Endothelial cell of umbilical vein (primary cell): ENCODE results near the gene MAEA. TPM values are rescaled to one million over a fixed set of nuclear protein-coding genes. Genes with fewer than 3 reads are reported as not detected.

Source experiments
- BruUV-seq: library from RNA; stranded (reverse); fragments of 400-500 nt; replicated peaks from 2 replicates; lab custom pipeline; 2021; lab: Mats Ljungman, UMichigan
- CTCF ChIA-PET: fragments of 300-600, 350-600 bp; sonication (Branson Sonifier 250); formaldehyde crosslinking; loops from one replicate; lab custom pipeline; 2021; ENCODE audit warnings: antibody characterized with exemption, inconsistent platforms; lab: Charles Lee
- POLR2A ChIA-PET: fragments of 300-600, 350-600 bp; sonication (Branson Sonifier 250); formaldehyde crosslinking; loops from one replicate; lab custom pipeline; 2021; ENCODE audit warnings: antibody characterized with exemption, inconsistent platforms; lab: Charles Lee
- DNase-seq: peaks from one replicate; pipeline ENCODE4 v3.0.0-alpha.2; 2011; ENCODE audit warnings: low read depth, low spot score
- FAIRE-seq: peaks from 2 replicates; lab custom pipeline; 2011; peaks lifted over from hg19 to GRCh38; lab: Jason Lieb, UNC
- H2AFZ ChIP-seq: 2 replicates; pipeline ENCODE4 v1.6.0; 2012; ENCODE audit warnings: low read depth, low read length, control low read depth, inconsistent platforms
- H3K27ac ChIP-seq: 2 replicates; pipeline ENCODE4 v1.5.1; 2011; ENCODE audit warnings: low read depth, mild to moderate bottlenecking, control low read depth, low read length, moderate library complexity; ENCODE audit not compliant: insufficient read depth
- H3K27me3 ChIP-seq, 2 experiments: 2 replicates each; pipeline versions ENCODE4 v1.6.0 to v1.6.1; 2011; ENCODE audit warnings: low read length in 2 of 2, mixed read lengths in 1 of 2; ENCODE audit not compliant: control insufficient read depth in 2 of 2, insufficient read depth in 2 of 2
- H3K36me3 ChIP-seq, 2 experiments: 2 replicates in 1 of 2; 3 replicates in 1 of 2; pipeline ENCODE4 v1.5.1; 2011; ENCODE audit warnings: low read length in 2 of 2, mild to moderate bottlenecking in 1 of 2, moderate library complexity in 1 of 2; ENCODE audit not compliant: control insufficient read depth in 2 of 2, insufficient read depth in 2 of 2; ENCODE audit errors: extremely low read depth in 1 of 2
- H3K4me1 ChIP-seq: 3 replicates; pipeline ENCODE4 v1.5.1; 2011; ENCODE audit warnings: mild to moderate bottlenecking, low read length; ENCODE audit not compliant: control insufficient read depth, insufficient read depth; ENCODE audit errors: extremely low read depth
- H3K4me2 ChIP-seq: 2 replicates; pipeline ENCODE4 v1.6.1; 2011; ENCODE audit warnings: low read length, control low read depth, mixed read lengths; ENCODE audit not compliant: insufficient read depth
- H3K4me3 ChIP-seq, 3 experiments: fragments of 200-600 bp in 1 of 3; sonication (generic), shearing (Covaris generic) in 1 of 3; replicated peaks in 1 of 3; 2 replicates each; pipeline ENCODE4 v1.5.1; 2011 to 2016; ENCODE audit warnings: control low read depth in 3 of 3, low read length in 3 of 3, mild to moderate bottlenecking in 2 of 3, inconsistent platforms in 1 of 3, low read depth in 1 of 3, moderate library complexity in 1 of 3; ENCODE audit not compliant: insufficient read depth in 1 of 3
- H3K79me2 ChIP-seq: 2 replicates; pipeline ENCODE4 v1.6.0; 2012; ENCODE audit warnings: low read length, inconsistent platforms; ENCODE audit not compliant: control insufficient read depth, insufficient read depth
- H3K9ac ChIP-seq: replicated peaks from 2 replicates; pipeline ENCODE3; 2011; ENCODE audit warnings: low read length, control low read depth; ENCODE audit not compliant: insufficient read depth; ENCODE audit errors: extremely low read depth
- H3K9me1 ChIP-seq: replicated peaks from 3 replicates; pipeline ENCODE4 v1.6.0; 2011; ENCODE audit warnings: mild to moderate bottlenecking, low read length; ENCODE audit not compliant: control insufficient read depth, insufficient read depth; ENCODE audit errors: extremely low read depth
- H3K9me3 ChIP-seq: replicated peaks from 2 replicates; pipeline ENCODE4 v1.5.1; 2012; ENCODE audit warnings: low read length, inconsistent platforms; ENCODE audit not compliant: control insufficient read depth, insufficient read depth
- H4K20me1 ChIP-seq: replicated peaks from 2 replicates; pipeline ENCODE3; 2011; ENCODE audit warnings: mild to moderate bottlenecking, low read length; ENCODE audit not compliant: control insufficient read depth, insufficient read depth; ENCODE audit errors: extremely low read depth
- EZH2 ChIP-seq: IDR thresholded peaks from 2 replicates; pipeline ENCODE4 v1.6.1; 2012; ENCODE audit warnings: borderline replicate concordance, low read depth, mild to moderate bottlenecking, moderate library complexity, low read length, inconsistent platforms; ENCODE audit not compliant: severe bottlenecking
- FOS ChIP-seq: IDR thresholded peaks from 2 replicates; pipeline ENCODE4 v1.6.1; 2011; ENCODE audit warnings: mild to moderate bottlenecking, low read length, moderate library complexity, borderline replicate concordance; ENCODE audit not compliant: insufficient read depth
- JUN ChIP-seq: IDR thresholded peaks from 2 replicates; pipeline ENCODE4 v1.6.1; 2011; ENCODE audit warnings: borderline replicate concordance, low read depth; ENCODE audit not compliant: insufficient read length, insufficient read depth
- POLR2AphosphoS5 ChIP-seq: IDR thresholded peaks from 2 replicates; pipeline ENCODE4 v1.6.1; 2012; ENCODE audit warnings: low read depth, mild to moderate bottlenecking, control low read depth, low read length, moderate library complexity; ENCODE audit not compliant: insufficient read depth
- dilution Hi-C: fragments of 300-500 bp; cut with MboI; formaldehyde crosslinking; loops from one replicate; pipeline ENCODE4 v1.15.0; 2019; ENCODE audit warnings: low sequenced_read_pairs; ENCODE audit not compliant: extremely low pct_ligation_motif_present
- intact Hi-C: fragments of 100-400 bp; cut with micrococcal nuclease; formaldehyde crosslinking; loops from one replicate; pipeline ENCODE4 v1.10.0; 2022
- polyA plus RNA-seq, 4 experiments: library from polyadenylated mRNA; depleted of rRNA in 3 of 4; stranded (reverse) in 3 of 4; unstranded in 1 of 4; fragments of >200 nt; gene quantifications; 2 replicates each; pipeline versions ENCODE4 v1.2.1 to v1.2.3, GENCODE V29; 2011 to 2012; ENCODE audit warnings: missing spikeins in 1 of 4
- total RNA-seq: library from RNA; stranded (reverse); gene quantifications from 2 replicates; pipeline ENCODE4 v1.2.3, GENCODE V29; 2021
- TF ChIP-seq, protein P1 (sequence below): IDR thresholded peaks from 2 replicates; pipeline ENCODE4 v1.6.1; 2011; ENCODE audit not compliant: insufficient read depth, insufficient read length

Gene MAEA
- total and polyA plus RNA-seq, 2 donors (not counting 3 experiments of a cell fraction or from before 2014, with no cell fraction given) = 66.0 to 108 TPM

- FAIRE-seq (no peak), DNase-seq (no peak)
- no TSS peak for BruUV-seq
- H3K79me2 ChIP-seq = no peaks in the 10 kb centered on the region
- H3K4me3 ChIP-seq = no peak overlapping the region
- intact Hi-C loops = loop anchor here (2.0 kb wide), 1 partner anchor 191 kb away; no protein-coding TSS in a partner anchor
- no peaks in the 10 kb centered on the region for H3K27me3 ChIP-seq
- H3K9me3 ChIP-seq = no peaks in the 10 kb centered on the region
- no peaks in the 10 kb centered on the region for H3K36me3 ChIP-seq
- CTCF ChIA-PET = interaction anchor here (1.7 to 3.9 kb wide), 4 partner anchors 11 to 272 kb away, joined by 7 to 30 read pairs (median 14); partner anchors contain the start of gene UVSSA
- H3K4me1 ChIP-seq = no peaks in the 10 kb centered on the region
- H3K27ac ChIP-seq = no peak overlapping the region
- no peak overlapping the region for H2AFZ ChIP-seq
- H3K4me2 ChIP-seq = no peak overlapping the region
- no peaks in the 10 kb centered on the region for H4K20me1 ChIP-seq
- dilution Hi-C loops = no loop called here
- TF ChIP-seq JUN (no peak), EZH2 (no peak), POLR2AphosphoS5 (no peak), FOS (no peak)
- TF ChIP-seq, protein P1, sequence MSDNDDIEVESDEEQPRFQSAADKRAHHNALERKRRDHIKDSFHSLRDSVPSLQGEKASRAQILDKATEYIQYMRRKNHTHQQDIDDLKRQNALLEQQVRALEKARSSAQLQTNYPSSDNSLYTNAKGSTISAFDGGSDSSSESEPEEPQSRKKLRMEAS = no peak
- no peak overlapping the region for H3K9ac ChIP-seq
- H3K9me1 ChIP-seq = no peaks in the 10 kb centered on the region
- POLR2A ChIA-PET = no interaction called here
These were observed 67.9 kb downstream of the MAEA start for GRCh38 chr4:1357356-1358248.
